Activated CD4-positive, alpha-beta T cell treated with anti-CD3 and anti-CD28 coated beads, Interleukin-2, amount 10 ng/mL, durations not matched to agents 24 days and 14 days (primary cell): ENCODE data around the gene ZDHHC16. TPM values are rescaled to one million over a fixed set of nuclear protein-coding genes. Genes with fewer than 3 reads are reported as not detected.
"Not testable (repeated sequence)": the region's sequence is repeated elsewhere in the genome, so short reads cannot be mapped to it uniquely, and the experiment has no call there.

Experiments used
- DNase-seq: peaks from one replicate; pipeline ENCODE4 v3.0.0; 2022
- H3K27ac Mint-ChIP-seq: one replicate; pipeline ENCODE4 v1.8.0; 2022; ENCODE audit warnings: mild to moderate bottlenecking, mixed read lengths
- H3K27me3 Mint-ChIP-seq: one replicate; pipeline ENCODE4 v1.8.0; 2022; ENCODE audit warnings: mixed read lengths
- H3K36me3 Mint-ChIP-seq: one replicate; pipeline ENCODE4 v1.8.0; 2022; ENCODE audit warnings: low read depth, mild to moderate bottlenecking, mixed read lengths
- H3K4me1 Mint-ChIP-seq: one replicate; pipeline ENCODE4 v1.8.0; 2021; ENCODE audit warnings: mixed read lengths
- H3K4me3 Mint-ChIP-seq: one replicate; pipeline ENCODE4 v1.8.0; 2022; ENCODE audit warnings: mild to moderate bottlenecking, moderate library complexity, mixed read lengths
- H3K9me3 Mint-ChIP-seq: one replicate; pipeline ENCODE4 v1.8.0; 2021; ENCODE audit warnings: mixed read lengths
- intact Hi-C: fragments of 100-400 bp; cut with micrococcal nuclease; formaldehyde crosslinking; loops from one replicate; pipeline ENCODE4 v1.15.1; 2023
- total RNA-seq: library from RNA; stranded (reverse); gene quantifications from 2 replicates; pipeline ENCODE4 v1.2.3, GENCODE V29; 2022

The ZDHHC16 gene
- 42.9 and 43.1 TPM in 2 replicates for total RNA-seq

DNA sequence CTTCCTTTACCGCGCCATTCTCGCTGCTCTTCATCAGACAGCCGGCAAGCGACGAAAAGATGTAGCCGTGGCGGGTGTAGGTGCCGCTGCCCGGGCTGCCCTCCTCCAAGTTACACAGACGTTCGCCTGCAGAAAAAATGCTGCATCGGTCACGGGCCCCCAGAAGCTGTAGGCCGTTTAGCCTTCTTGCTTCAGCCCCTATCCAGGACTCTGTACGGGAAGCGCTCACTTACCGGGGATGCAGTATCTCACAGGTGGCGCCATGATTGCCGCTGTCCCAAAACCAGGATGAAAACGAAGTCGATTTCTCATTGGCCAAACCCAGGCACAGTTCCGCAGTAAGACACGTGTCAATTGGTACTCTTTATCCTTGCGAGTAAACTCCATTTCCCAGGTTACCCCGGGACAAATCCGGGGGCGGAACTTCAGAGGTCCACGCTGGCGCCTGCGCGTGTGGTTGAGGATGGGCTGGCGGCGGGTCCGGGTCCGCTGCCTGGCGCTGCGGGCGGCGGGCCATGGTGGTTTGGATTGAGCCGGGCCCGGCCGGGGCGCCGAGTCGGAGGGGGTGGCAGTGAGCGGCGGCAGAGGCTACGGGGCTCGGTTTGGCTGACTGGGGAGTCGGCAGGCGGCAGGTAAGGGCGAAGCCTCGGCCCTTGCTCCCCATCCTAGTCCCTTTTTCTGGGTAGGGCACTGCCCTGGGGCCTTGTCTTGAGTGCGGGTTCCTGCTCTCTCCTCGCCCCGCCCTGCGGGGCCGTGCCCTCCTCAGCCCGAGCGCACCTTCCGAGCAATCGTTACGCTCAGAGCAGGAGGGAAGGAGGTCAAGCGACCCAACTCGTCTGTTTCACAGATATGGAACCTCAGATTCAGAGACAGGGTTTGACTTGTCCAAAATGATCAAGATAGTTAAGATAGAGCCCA is at the start of gene ZDHHC16, which contains the start of gene EXOSC1:
TSS of gene ZDHHC16 (plus strand) at position 454 of the 918 bp plus-strand sequence. CDS start 5,501 bp downstream, outside the sequence.
TSS of gene EXOSC1 (minus strand) at position 285 of the 918 bp plus-strand sequence. CDS start at position 264, 21 bp downstream.
- H3K4me1 Mint-ChIP-seq, result peaks cover 47% of the 10 kb centered on the region
- peaks cover 33% of the 10 kb centered on the region for H3K36me3 Mint-ChIP-seq
- peak within 1 kb of the TSS; percentile 95 for H3K4me3 Mint-ChIP-seq
- H3K27me3 Mint-ChIP-seq, result no peaks in the 10 kb centered on the region
- intact Hi-C loops, result loop anchor here (1.0 kb wide), 4 partner anchors 11 to 52 kb away; partner anchors contain the start of genes MMS19, RRP12 and UBTD1
- H3K27ac Mint-ChIP-seq, result peak within 1 kb of the TSS; percentile 70
- peak; percentile 98 for DNase-seq
- no peaks in the 10 kb centered on the region for H3K9me3 Mint-ChIP-seq

DNA sequence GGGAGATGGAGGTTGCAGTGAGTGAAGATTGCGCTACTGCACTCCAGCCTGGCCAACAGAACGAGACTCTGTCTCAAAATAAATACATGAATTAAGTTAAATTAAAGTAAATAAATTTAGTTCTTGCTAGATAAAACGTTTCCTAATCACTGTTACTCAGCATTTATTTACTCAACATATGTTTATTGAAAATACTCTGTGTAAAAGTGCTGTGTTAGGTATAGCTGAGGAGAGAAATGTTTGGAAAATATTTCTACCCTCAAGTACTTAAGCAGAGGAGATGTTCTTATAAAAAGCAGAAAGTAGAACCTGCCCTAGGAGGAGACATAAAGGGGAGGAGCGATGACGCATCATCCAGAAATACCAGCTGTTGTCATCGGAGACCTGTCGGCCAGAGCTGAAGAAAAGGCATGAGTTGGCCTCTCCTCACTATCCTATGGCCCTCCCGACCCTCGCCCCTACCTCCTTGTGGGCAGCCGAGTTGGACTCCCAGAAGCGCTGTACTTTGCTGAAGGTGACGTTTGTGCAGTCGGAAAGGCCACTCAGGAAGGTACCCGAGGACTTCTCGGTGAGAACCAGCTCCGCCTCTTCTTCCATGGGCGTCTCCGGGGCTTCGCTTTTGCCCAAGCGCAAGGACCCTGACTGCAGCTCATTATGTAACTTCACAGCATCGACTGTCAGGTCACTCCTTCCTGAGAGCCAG is 46.0 kb upstream of the ZDHHC16 start:
- Mint-ChIP-seq H3K27me3 (no peaks in the 10 kb centered on the region), H3K4me3 (peak overlapping the region; percentile 97), H3K36me3 (peaks cover 19% of the 10 kb centered on the region), H3K9me3 (no peaks in the 10 kb centered on the region), H3K4me1 (peaks cover 15% of the 10 kb centered on the region), H3K27ac (peak overlapping the region; percentile 94)
- peak; percentile 75 for DNase-seq
- intact Hi-C loops, result loop anchor here (5.0 kb wide), 1 partner anchor 108 kb away; the partner anchor contains the start of gene ARHGAP19

DNA sequence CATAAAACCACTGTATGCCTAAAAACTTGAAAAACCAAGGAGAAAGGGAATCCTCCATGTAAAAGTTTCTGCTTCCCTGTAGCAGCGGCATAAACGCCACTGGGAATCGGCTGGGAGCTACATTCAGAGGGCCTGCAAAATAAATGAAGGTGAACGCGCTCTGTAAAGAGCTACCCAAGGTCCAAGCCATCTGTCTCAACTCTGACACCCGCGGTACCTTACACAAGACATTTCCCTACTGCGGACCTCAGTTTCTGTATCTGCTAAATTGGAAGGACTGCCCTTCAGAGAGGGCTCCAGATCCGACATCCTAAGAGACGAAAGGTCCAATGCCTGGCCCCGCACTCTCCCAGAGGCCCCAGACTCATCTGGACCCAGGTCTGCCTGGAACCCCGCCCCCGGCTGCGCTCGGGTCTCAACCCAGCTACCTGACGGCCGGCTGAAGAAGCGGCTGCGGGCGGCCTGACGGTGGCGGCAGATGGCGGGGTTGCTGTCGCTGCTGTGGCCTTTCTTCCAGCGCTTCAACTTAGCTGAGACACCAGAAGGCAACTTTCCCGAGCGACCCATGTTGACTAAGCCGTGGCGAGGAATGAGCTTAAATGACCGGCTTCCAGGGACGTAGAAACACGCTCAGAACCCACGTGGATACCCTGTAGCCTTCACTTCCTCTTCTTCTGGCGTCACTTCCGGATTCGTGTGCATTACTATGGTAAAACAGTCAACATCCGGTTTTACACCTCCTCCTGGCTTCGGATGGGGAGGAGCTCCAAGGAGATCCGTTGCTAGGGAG is 45.1 kb upstream of the ZDHHC16 start, which contains the start of gene RRP12:
TSS of gene RRP12 (minus strand) at position 676 of the 790 bp plus-strand sequence. CDS start at position 567, 109 bp downstream.
- peak; percentile 97 for DNase-seq
- intact Hi-C loops, result loop anchor here (1.0 to 5.0 kb wide), 5 partner anchors 27 to 109 kb away; partner anchors contain the start of genes ARHGAP19, EXOSC1 and ZDHHC16
- Mint-ChIP-seq H3K27ac (peak within 1 kb of the TSS; percentile 94), H3K36me3 (peaks cover 17% of the 10 kb centered on the region), H3K4me1 (peaks cover 16% of the 10 kb centered on the region), H3K9me3 (no peaks in the 10 kb centered on the region), H3K4me3 (peak within 1 kb of the TSS; percentile 97), H3K27me3 (no peaks in the 10 kb centered on the region)

GRCh38 chr10:97401455-97401919 is 44.5 kb upstream of the ZDHHC16 start:
- intact Hi-C loops, result loop anchor here (1.0 to 5.0 kb wide), 5 partner anchors 27 to 109 kb away; partner anchors contain the start of genes ARHGAP19, EXOSC1 and ZDHHC16
- peak overlapping the region; percentile 94 for H3K27ac Mint-ChIP-seq
- DNase-seq, result no peak
- H3K27me3 Mint-ChIP-seq, result no peaks in the 10 kb centered on the region
- peaks cover 11% of the 10 kb centered on the region for H3K36me3 Mint-ChIP-seq
- peaks cover 15% of the 10 kb centered on the region for H3K4me1 Mint-ChIP-seq
- peak overlapping the region; percentile 97 for H3K4me3 Mint-ChIP-seq
- no peaks in the 10 kb centered on the region for H3K9me3 Mint-ChIP-seq

- Mint-ChIP-seq H3K9me3 (no peaks in the 10 kb centered on the region), H3K36me3 (peaks cover 5% of the 10 kb centered on the region), H3K4me3 (no peak overlapping the region), H3K27ac (no peak overlapping the region), H3K27me3 (no peaks in the 10 kb centered on the region), H3K4me1 (peaks cover 24% of the 10 kb centered on the region)
- intact Hi-C loops, result loop anchor here (5.0 kb wide), 1 partner anchor 112 kb away; the partner anchor contains the start of gene ARHGAP19
- no peak for DNase-seq
Observed at GRCh38 chr10:97404044-97404443, 41.9 kb upstream of the ZDHHC16 start.

GRCh38 chr10:97406064-97406463 is 39.9 kb upstream of the ZDHHC16 start:
- no peak overlapping the region for H3K27ac Mint-ChIP-seq
- no peaks in the 10 kb centered on the region for H3K9me3 Mint-ChIP-seq
- no peak overlapping the region for H3K4me3 Mint-ChIP-seq
- no peaks in the 10 kb centered on the region for H3K27me3 Mint-ChIP-seq
- H3K4me1 Mint-ChIP-seq, result peaks cover 17% of the 10 kb centered on the region
- no peaks in the 10 kb centered on the region for H3K36me3 Mint-ChIP-seq
- intact Hi-C loops, result loop anchor here (2.0 kb wide), 1 partner anchor 147 kb away; no protein-coding TSS in a partner anchor
- DNase-seq, result no peak

GRCh38 chr10:97406483-97406882 is 39.5 kb upstream of the ZDHHC16 start:
- not testable (repeated sequence) for H3K4me3 Mint-ChIP-seq, DNase-seq, H3K27me3 Mint-ChIP-seq, H3K36me3 Mint-ChIP-seq, H3K27ac Mint-ChIP-seq, H3K9me3 Mint-ChIP-seq
- intact Hi-C loops, result loop anchor here (2.0 kb wide), 1 partner anchor 146 kb away; no protein-coding TSS in a partner anchor
- peaks cover 14% of the 10 kb centered on the region for H3K4me1 Mint-ChIP-seq

DNA sequence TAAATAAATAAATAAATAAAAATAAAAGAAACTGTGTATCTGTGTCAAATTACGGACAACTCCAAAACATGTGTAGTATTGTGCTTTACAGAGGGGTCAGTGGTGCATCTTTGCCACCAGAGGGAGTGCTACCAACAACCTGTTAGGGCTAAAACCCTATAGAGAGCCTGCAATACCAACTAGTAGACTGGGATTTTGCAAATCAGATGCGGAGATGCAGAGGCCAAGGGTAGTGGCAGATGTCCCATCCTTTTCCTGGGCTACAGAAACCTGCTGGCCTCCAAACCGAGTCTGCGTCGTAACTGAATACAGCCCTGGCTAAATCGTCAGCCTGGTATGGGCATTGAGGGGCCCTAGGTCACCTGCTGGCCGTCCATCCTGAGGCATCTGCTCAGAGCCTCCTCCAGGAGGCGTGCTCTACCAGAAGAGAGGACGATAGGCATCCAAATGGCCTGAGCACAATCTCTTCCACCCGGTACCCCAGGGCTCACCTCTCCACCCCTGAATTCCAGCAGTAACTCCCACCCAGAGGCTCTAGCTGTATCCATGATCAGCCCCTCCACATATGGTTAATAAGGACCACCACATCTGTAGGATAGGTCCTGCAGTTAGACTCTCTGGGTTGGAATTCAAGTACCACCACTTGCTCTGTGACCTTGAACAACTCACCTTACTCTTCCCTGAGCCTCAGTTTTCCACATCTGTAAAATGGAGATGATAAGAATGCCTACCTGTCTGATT is 38.6 kb upstream of the ZDHHC16 start:
- Mint-ChIP-seq H3K36me3 (no peaks in the 10 kb centered on the region), H3K27me3 (no peaks in the 10 kb centered on the region), H3K4me1 (peaks cover 13% of the 10 kb centered on the region), H3K27ac (peak overlapping the region; percentile 63), H3K9me3 (no peaks in the 10 kb centered on the region), H3K4me3 (peak overlapping the region; percentile 73)
- peak; percentile 90 for DNase-seq
- intact Hi-C loops, result loop anchor here (1.0 to 2.0 kb wide), 3 partner anchors 21 to 145 kb away; partner anchors contain the start of genes EXOSC1 and ZDHHC16

DNA sequence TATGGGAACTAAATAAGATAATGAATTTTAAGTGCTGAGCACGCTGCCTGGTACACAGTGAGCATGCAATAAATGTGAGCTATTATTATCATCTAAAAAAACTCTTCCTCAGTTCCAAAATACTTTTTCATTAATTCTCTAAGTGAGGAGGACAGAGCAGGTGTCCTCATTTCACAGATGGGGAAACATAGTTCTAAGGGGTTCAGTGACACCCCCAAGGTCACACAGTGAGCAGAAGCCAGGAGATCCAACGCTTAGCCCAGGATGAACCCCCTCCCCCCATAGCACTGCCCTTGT is 38.1 kb upstream of the ZDHHC16 start:
- intact Hi-C loops, result loop anchor here (1.0 to 2.0 kb wide), 3 partner anchors 20 to 145 kb away; partner anchors contain the start of genes EXOSC1 and ZDHHC16
- no peak for DNase-seq
- Mint-ChIP-seq H3K27me3 (no peaks in the 10 kb centered on the region), H3K27ac (peak overlapping the region; percentile 63), H3K4me3 (no peak overlapping the region), H3K9me3 (no peaks in the 10 kb centered on the region), H3K36me3 (no peaks in the 10 kb centered on the region), H3K4me1 (peaks cover 18% of the 10 kb centered on the region)

DNA sequence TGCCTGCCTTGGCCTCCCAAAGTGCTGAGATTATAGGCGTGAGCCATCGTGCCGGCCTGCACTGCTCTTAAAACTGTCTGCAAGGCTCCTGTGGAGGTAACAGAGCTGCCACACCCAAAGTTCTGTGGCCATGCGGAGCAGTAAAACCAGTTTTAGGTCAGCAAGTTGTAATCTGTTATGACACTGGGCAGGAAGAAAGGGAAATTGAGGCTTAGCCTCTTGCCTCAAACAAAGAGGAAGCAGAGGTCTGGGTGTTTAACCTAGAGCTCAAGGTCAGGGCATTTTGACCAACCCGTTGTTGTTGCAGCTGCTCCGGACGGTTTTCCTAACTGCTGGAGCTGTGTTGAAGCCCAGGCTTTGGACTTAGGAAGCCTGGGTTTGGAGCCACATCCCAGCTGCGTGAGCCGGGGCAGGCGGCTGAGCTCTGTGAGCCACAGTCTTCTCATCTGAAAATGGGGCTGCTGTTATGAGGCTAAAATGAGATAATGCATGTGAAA is 37.4 kb upstream of the ZDHHC16 start:
- no peak overlapping the region for H3K27ac Mint-ChIP-seq
- intact Hi-C loops, result no loop called here
- no peaks in the 10 kb centered on the region for H3K27me3 Mint-ChIP-seq
- H3K9me3 Mint-ChIP-seq, result no peaks in the 10 kb centered on the region
- no peaks in the 10 kb centered on the region for H3K36me3 Mint-ChIP-seq
- DNase-seq, result no peak
- peaks cover 22% of the 10 kb centered on the region for H3K4me1 Mint-ChIP-seq
- H3K4me3 Mint-ChIP-seq, result no peak overlapping the region

- Mint-ChIP-seq H3K27ac (no peak overlapping the region), H3K4me3 (no peak overlapping the region), H3K4me1 (peaks cover 40% of the 10 kb centered on the region), H3K9me3 (no peaks in the 10 kb centered on the region), H3K36me3 (peaks cover 1% of the 10 kb centered on the region), H3K27me3 (no peaks in the 10 kb centered on the region)
- peak; percentile 55 for DNase-seq
- intact Hi-C loops, result no loop called here
Observed at GRCh38 chr10:97411406-97411805, 34.6 kb upstream of the ZDHHC16 start.

DNA sequence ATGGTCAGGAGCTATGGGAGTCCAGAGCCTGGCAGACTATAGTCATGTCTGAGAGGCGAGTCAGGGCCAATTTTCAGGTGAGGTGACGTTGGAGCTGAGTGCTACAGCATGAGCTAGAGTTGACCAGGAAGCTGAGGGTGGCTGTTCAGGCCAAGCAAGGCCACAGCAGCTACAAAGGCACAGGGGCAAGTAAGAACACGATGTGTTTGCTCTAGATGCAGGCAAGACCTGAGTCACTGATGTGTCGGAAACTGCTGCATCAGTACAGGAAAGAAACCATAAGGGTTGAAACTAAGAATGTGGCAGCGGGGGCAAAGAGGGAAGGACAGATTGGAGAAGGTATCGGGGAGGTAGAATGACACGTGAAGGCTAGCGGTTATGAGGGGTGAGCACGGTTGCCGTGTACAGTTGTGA is 33.1 kb upstream of the ZDHHC16 start:
- peak; percentile 83 for DNase-seq
- H3K27me3 Mint-ChIP-seq, result no peaks in the 10 kb centered on the region
- intact Hi-C loops, result loop anchor here (1.0 kb wide), 1 partner anchor 10 kb away; no protein-coding TSS in a partner anchor
- peaks cover 1% of the 10 kb centered on the region for H3K36me3 Mint-ChIP-seq
- H3K4me3 Mint-ChIP-seq, result peak overlapping the region; percentile 49
- H3K9me3 Mint-ChIP-seq, result no peaks in the 10 kb centered on the region
- peaks cover 42% of the 10 kb centered on the region for H3K4me1 Mint-ChIP-seq
- H3K27ac Mint-ChIP-seq, result peak overlapping the region; percentile 84
